ENCODE measurements around the gene PAK4.
A peak's percentile ranks its signal among the peaks of the same experiment; 100 is the strongest.
"Not testable (repeated sequence)": the region's sequence is repeated elsewhere in the genome, so short reads cannot be mapped to it uniquely, and the experiment has no call there.

PAK4 gene

DNA sequence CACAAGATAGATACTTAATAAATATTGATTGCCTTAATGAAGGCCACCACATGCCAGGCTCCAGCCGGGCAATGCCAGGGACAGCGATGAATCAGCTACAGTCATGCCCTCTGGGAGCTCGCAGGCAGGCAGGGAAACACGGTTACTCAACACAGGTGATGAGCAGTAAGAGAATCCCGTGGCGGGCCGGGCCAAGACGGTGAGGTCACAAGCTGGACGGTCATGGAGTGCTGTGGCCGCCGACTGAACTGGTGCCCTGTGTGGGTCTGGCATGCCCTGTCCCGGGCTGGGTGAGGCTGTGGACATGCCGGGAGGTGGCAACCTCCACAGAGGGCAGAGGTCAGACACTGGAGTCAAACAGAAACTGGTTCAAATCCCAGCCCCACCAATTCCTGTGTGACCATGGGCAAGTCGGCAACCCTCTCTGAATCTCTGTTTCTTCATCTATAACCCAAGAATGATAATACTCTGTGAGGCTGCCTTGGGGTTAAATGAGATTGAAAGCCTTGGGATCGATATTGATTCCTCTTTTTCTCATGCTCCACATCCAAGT is 13.2 kb upstream of the PAK4 start:
- ATAC-seq (ENCODE audit: low read depth), result no peak
- no peaks in the 10 kb centered on the region for H3K4me1 Mint-ChIP-seq
- no peak overlapping the region for H3K4me3 Mint-ChIP-seq
- peaks cover 16% of the 10 kb centered on the region for H3K27me3 Mint-ChIP-seq
- no peaks in the 10 kb centered on the region for H3K36me3 Mint-ChIP-seq
- H3K9me3 Mint-ChIP-seq, result no peaks in the 10 kb centered on the region
- no peak for DNase-seq (ENCODE audit: low spot score in 2 of 2)
- H3K27ac Mint-ChIP-seq, result no peak overlapping the region

DNA sequence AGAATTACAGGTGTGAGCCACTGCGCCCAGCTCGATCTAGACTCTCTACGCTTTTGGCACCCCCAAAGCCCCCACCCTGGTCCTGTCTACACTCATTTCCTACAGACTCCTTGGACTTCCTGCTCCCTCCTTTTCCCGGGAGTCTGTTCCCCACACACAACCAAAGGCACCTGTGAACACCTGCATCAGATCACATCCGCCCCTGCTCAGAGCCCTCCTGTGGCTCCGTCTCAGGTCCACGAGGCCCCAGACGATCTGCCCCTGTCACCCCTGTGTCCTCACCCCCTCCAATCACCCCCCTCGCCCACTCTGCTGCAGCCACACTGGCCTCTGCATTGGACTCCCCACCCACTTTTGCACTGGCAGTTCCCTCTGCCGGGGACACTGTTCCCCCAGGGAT is 12.4 kb upstream of the PAK4 start:
- Mint-ChIP-seq H3K4me3 (no peak overlapping the region), H3K27ac (no peak overlapping the region), H3K27me3 (peaks cover 16% of the 10 kb centered on the region), H3K36me3 (no peaks in the 10 kb centered on the region), H3K4me1 (no peaks in the 10 kb centered on the region), H3K9me3 (no peaks in the 10 kb centered on the region)
- no peak for ATAC-seq (ENCODE audit: low read depth)
- DNase-seq (ENCODE audit: low spot score in 2 of 2), result no peak

DNA sequence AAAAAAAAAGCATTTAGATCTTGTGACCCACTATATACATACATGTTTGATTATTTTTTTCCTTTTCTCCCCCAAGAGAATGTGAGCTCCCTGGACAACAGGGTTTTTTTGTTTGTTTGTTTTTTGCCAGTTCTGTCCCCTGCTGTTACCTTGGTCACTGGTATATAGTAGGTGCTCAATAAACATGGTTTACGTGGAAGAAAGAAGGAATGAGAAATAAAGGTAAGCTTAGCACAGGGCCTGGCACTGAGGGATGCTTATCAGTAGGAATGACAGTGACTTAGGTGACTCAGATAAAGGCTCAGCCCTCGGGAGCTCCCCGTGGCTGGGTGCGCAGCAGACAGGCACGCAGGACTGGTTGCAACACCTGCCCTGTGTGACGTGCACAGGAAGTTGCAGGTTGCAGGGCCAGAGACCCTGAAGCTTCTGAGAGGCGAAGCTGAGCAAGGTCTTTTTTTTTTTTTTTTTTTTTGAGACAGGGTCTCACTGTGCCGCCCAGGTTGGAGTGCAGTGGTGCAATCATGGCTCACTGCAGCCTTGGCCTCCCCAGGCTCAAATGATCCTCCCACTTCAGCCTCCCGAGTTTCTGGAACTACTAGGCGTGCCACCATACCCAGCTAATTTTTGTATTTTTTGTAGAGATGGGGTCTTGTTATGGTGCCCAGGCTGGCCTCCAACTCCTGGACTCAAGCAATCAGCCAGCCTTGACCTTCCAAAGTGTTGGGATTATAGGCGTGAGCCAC is 10.3 kb upstream of the PAK4 start:
- Mint-ChIP-seq H3K4me1 (no peaks in the 10 kb centered on the region), H3K36me3 (no peaks in the 10 kb centered on the region), H3K4me3 (no peak overlapping the region), H3K27ac (no peak overlapping the region), H3K27me3 (peaks cover 17% of the 10 kb centered on the region), H3K9me3 (no peaks in the 10 kb centered on the region)
- DNase-seq (ENCODE audit: low spot score in 2 of 2) (no peak), ATAC-seq (ENCODE audit: low read depth) (no peak)

DNA sequence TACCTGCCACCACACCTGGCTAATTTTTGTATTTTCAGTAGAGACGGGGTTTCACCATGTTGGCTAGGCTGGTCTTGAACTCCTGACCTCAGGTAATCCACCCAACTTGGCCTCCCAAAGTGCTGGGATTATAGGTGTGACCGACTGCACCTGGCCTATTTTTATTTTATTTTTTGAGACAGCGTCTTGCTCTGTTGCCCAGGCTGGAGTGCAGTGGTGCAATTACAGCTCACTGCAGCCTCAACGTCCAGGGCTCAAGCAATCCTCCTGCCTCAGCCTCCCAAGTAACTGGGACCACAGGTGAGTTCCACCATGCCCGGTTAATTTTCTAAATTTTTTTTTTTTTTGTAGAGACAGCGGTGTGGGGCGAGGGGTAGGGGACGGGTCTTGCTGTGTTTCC is 8.6 kb upstream of the PAK4 start:
- H3K9me3 Mint-ChIP-seq; H3K27ac Mint-ChIP-seq; H3K36me3 Mint-ChIP-seq; ATAC-seq (ENCODE audit: low read depth); H3K4me1 Mint-ChIP-seq; DNase-seq (ENCODE audit: low spot score in 2 of 2); H3K4me3 Mint-ChIP-seq: not testable (repeated sequence)
- peaks cover 15% of the 10 kb centered on the region for H3K27me3 Mint-ChIP-seq

DNA sequence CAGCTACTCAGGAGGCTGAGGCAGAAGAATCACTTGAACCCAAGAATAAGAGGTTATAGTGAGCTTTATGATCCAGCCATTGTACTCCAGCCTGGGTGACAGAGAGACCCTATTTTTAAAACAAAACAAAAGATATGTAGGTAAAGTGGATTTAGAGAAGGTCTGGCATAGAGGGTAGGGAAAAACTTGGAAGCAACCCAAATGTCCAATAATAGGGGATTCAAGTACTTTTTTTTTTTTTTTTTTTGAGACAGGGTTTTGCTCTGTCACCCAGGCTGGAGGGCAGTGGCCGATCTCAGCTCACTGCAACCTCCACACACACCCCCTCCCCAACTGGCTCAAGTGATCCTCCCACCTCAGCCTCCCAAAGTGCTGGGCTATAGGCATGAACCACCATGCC is 5.8 kb upstream of the PAK4 start:
- H3K9me3 Mint-ChIP-seq, result no peaks in the 10 kb centered on the region
- H3K4me1 Mint-ChIP-seq, result peaks cover 7% of the 10 kb centered on the region
- H3K27me3 Mint-ChIP-seq, result peaks cover 9% of the 10 kb centered on the region
- H3K36me3 Mint-ChIP-seq, result no peaks in the 10 kb centered on the region
- no peak overlapping the region for H3K27ac Mint-ChIP-seq
- ATAC-seq (ENCODE audit: low read depth) (no peak), DNase-seq (ENCODE audit: low spot score in 2 of 2) (no peak)
- H3K4me3 Mint-ChIP-seq, result no peak overlapping the region

DNA sequence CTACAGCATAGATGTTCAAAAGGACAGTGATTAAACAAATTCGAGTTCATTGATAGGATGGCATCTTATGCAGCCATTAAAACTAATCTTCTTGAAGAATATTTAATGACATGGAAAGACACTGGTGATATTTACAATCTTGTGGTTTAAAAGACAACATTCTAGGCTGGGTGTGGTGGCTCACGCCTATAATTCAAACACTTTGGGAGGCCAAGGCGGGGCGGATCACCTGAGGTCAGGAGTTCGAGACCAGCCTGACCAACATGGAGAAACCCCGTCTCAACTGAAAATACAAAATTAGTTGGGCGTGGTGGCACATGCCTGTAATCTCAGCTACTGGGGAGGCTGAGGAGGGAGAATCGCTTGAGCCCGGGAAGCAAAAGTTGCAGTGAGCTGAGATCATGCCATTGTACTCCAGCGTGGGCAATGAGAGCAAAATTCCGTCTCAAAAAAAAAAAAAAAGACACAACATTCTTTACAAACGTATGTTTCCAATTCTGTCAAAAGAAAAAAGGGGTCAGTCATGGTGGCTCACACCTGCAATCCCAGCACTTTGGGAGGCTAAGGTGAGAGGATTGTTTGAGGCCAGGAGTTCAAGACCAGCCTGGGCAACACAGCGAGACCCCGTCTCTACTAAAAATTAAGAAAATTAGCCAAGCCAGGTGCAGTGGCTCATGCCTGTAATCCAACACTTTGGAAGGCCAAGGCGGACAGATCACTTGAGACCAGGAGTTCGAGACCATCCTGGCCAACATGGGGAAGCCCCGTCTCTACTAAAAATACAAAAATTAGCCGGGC is 2.5 kb upstream of the PAK4 start:
- no peak overlapping the region for H3K27ac Mint-ChIP-seq
- H3K4me1 Mint-ChIP-seq, result peaks cover 23% of the 10 kb centered on the region
- ATAC-seq (ENCODE audit: low read depth) (no peak), DNase-seq (ENCODE audit: low spot score in 2 of 2) (no peak)
- H3K9me3 Mint-ChIP-seq, result no peaks in the 10 kb centered on the region
- peaks cover 4% of the 10 kb centered on the region for H3K27me3 Mint-ChIP-seq
- H3K4me3 Mint-ChIP-seq, result no peak overlapping the region
- H3K36me3 Mint-ChIP-seq, result no peaks in the 10 kb centered on the region

DNA sequence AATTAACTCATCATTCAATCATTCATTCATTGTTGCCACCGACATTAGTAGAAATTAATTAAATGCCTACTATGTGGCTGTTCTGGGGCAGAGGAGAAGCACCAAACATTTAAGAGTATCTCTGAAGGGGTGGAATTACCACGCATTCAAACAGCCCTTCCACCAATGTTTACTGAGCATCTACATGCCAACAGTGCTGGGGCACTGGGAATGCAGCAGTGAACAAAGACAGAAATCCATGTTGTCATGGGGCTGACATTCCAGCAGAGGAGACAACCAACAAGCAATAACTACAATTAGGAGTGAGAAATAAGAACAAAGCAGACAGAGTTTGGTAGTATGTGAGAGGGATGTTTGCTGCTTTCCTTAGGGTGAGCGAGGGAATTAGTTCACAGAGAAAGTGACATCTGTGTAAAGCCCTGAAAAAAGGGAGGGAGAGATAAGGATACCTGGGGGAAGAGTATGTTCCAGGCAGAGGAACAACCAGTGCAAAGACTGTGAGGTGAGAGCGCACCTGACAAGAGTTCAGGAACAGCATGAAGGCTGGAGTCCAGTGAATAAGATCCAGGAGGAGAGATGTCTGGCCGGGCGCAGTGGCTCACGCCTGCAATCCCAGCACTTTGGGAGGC is 1.3 kb upstream of the PAK4 start:
- Mint-ChIP-seq H3K27ac (peak overlapping the region; percentile 77), H3K4me3 (peak overlapping the region; percentile 66), H3K36me3 (no peaks in the 10 kb centered on the region), H3K9me3 (no peaks in the 10 kb centered on the region), H3K27me3 (peaks cover 4% of the 10 kb centered on the region), H3K4me1 (peaks cover 26% of the 10 kb centered on the region)
- DNase-seq (ENCODE audit: low spot score in 2 of 2) (no peak), ATAC-seq (ENCODE audit: low read depth) (no peak)

DNA sequence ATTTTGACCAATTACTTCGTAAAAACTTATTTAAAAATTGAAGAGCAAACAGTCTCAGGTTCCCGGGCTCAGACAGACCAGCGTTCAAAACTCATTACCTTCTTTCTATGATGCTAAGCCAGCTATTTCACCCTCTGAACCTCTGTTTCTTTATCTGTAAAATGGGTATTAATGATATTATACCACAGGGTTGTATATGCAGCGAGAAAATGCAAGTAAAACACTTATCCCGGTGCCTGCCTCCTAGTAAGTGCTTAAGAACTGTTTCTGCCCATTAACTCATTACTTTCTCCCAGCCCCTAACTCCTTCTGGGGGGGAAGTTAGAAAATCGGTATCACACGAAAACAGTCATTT is 410 bp upstream of the PAK4 start:
- Mint-ChIP-seq H3K9me3 (no peaks in the 10 kb centered on the region), H3K27me3 (peaks cover 3% of the 10 kb centered on the region), H3K36me3 (no peaks in the 10 kb centered on the region), H3K4me1 (peaks cover 30% of the 10 kb centered on the region), H3K27ac (peak overlapping the region; percentile 95), H3K4me3 (peak overlapping the region; percentile 87)
- ATAC-seq (ENCODE audit: low read depth) (no peak), DNase-seq (ENCODE audit: low spot score in 2 of 2) (no peak)

DNA sequence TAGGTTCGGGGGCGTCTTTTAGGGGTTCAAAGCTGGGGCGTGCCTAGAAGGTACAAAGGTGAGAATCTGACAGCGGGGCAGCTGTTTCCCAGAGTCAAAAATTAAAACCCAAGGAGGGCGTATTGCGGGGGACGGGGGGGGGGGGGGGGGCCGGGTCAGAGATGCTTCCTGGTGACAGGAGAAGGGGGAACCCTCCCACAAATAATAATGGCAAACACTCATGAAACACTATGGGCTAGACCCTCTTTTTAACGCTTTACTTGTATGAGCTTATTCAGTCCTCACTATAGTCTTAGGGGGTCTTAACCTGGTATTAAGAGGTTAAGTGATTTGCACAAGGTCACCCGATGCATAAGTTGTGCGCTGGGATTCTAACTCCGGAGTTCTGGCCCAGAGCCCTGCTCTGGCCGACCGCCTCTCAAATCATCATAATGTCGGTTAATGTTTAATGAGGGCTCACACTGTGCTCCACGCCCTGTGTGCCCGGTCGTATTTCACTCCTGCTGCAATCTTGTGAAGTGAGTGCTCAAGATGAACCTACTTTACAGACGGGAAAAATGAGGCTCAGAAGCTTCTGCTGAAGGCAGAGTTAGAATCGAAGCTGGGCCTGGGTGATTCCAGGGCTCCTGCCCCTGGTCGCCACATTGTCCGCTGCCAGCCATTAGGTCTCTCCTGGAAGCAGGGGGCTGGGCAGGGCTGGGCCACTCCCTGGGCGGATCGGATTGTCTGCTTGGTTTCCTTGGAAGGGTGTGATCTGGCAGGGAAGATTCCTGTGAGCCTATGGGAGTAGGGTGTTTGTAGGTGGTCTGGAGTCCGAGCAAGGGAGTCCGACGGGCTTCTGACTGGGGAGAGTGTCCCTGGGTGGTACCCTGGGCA is 964 bp downstream of the PAK4 start:
- peak overlapping the region; percentile 87 for H3K4me3 Mint-ChIP-seq
- DNase-seq (ENCODE audit: low spot score in 2 of 2) (no peak), ATAC-seq (ENCODE audit: low read depth) (no peak)

DNA sequence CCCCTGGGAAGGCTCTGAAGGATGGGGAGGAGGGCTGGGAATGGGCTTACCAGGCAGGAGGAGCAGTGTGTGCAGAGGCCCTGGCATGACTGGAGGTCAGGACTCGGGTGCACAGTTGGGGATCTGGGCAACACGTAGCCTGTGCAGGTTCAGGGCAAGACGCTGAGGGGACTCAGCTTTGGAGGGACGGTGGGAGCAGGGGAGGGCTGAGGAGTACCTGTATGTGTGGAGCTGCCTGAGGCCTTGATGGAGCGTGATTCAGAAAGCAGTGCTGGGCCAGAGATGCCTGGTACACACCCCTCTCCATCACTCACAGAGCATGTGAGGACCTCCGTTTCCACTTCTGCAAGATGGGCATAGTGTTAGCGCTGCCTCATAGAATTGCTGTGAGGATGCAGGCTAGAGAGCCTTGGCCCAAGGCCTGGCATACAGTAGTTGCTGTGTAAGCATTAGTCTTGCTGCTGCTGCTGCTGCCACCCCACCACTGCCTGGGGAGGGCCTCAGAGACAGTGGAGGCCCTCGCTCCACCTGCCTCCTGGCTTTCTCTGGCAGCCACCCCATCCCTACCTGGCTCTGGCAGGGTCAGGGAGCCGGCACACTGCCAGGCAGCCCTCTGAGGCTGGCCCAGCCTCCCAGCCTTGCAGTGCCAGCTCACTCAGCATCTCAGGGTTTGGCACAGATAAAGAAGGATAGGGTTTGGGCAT is 2.4 kb downstream of the PAK4 start:
- Mint-ChIP-seq H3K27me3 (no peaks in the 10 kb centered on the region), H3K36me3 (no peaks in the 10 kb centered on the region), H3K27ac (peak overlapping the region; percentile 95), H3K4me1 (peaks cover 48% of the 10 kb centered on the region), H3K9me3 (no peaks in the 10 kb centered on the region), H3K4me3 (no peak overlapping the region)
- ATAC-seq (ENCODE audit: low read depth) (no peak), DNase-seq (ENCODE audit: low spot score in 2 of 2) (no peak)

More for the DNA sequence above, 964 bp downstream of the PAK4 start:
- Mint-ChIP-seq H3K4me1 (peaks cover 42% of the 10 kb centered on the region), H3K27me3 (no peaks in the 10 kb centered on the region), H3K27ac (peak overlapping the region; percentile 95), H3K9me3 (no peaks in the 10 kb centered on the region), H3K36me3 (no peaks in the 10 kb centered on the region)

DNA sequence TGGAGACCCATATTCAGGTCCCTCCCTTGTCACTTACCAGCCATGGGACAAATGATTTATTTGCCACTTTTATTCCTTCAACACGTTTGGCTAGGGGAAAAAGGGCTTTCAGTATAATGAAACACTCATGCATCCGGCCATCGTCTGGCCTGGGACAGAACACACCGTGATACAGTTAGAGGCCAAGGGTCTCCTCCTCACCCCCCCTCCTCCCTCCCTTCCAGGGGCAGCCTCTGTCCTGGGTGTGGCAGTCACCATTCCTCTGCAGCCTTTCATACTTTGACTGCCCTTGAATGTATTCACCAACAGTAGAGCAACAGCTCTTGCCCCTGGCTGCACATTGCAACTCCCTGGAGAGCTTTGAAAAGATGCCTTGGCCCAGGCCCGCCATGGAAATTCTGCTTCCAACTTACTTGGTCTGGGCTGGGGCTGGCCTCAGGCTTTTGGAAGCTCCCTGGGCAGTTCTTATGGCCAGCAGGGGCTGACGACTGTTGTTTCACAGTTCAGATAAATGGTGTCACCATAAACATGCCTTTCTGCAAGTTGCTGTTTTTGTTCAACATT is 3.0 kb downstream of the PAK4 start:
- ATAC-seq (ENCODE audit: low read depth), result no peak
- Mint-ChIP-seq H3K36me3 (no peaks in the 10 kb centered on the region), H3K4me3 (no peak overlapping the region), H3K27me3 (no peaks in the 10 kb centered on the region), H3K27ac (peak overlapping the region; percentile 43), H3K9me3 (no peaks in the 10 kb centered on the region), H3K4me1 (peaks cover 48% of the 10 kb centered on the region)
- DNase-seq (ENCODE audit: low spot score in 2 of 2), result no peak

DNA sequence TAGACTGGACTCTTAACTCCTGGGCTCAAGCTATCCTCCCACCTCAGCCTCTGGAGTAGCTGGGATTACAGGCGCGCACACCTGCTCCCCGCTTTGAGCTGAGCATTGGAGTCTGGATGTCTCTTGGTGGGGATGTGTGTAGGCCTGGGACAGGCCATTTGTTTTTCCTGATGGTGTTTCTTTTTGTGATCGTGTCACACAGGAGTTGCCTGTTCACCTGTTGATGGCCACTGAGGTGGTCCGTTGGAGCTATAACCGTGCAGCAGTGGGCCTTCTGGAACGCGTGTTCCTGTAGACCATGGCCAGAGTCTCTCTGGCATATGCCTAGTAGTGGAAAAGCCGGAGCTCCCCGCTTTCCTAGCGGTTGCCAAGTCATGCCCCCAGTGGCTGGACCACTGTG is 3.5 kb downstream of the PAK4 start:
- Mint-ChIP-seq H3K36me3 (no peaks in the 10 kb centered on the region), H3K9me3 (no peaks in the 10 kb centered on the region), H3K4me1 (peaks cover 50% of the 10 kb centered on the region), H3K27ac (peak overlapping the region; percentile 43), H3K27me3 (no peaks in the 10 kb centered on the region), H3K4me3 (no peak overlapping the region)
- ATAC-seq (ENCODE audit: low read depth) (no peak), DNase-seq (ENCODE audit: low spot score in 2 of 2) (no peak)
